HEK293T (cell line): ENCODE data around the gene MYO19.
"Not testable (repeated sequence)": the region's sequence is repeated elsewhere in the genome, so short reads cannot be mapped to it uniquely, and the experiment has no call there.

Experiments
- CTCF ChIA-PET: fragments of 350-600 bp; formaldehyde crosslinking; extraction: SDS; loops from one replicate; lab custom pipeline; 2021; ENCODE audit warnings: antibody characterized with exemption, inconsistent platforms; lab: Yijun Ruan, JAX
- POLR2A ChIA-PET: fragments of 350-600 bp; formaldehyde crosslinking; extraction: SDS; loops from one replicate; lab custom pipeline; 2020; ENCODE audit warnings: antibody characterized with exemption, inconsistent platforms; lab: Yijun Ruan, JAX
- DNase-seq: peaks from one replicate; pipeline ENCODE4 v3.0.0; 2012; ENCODE audit warnings: mixed read lengths; ENCODE audit errors: extremely low spot score
- ARNT ChIP-seq: fragments of 450-650 bp; IDR thresholded peaks from 2 replicates; pipeline ENCODE4 v1.6.1; 2017; ENCODE audit warnings: mild to moderate bottlenecking
- BHLHE40 ChIP-seq: fragments of 450-650 bp; IDR thresholded peaks from 2 replicates; pipeline ENCODE4 v1.6.1; 2016; ENCODE audit warnings: mild to moderate bottlenecking, moderate library complexity, borderline replicate concordance
- CTBP1 ChIP-seq: fragments of 450-650 bp; IDR thresholded peaks from 2 replicates; pipeline ENCODE4 v1.6.1; 2016; ENCODE audit warnings: borderline replicate concordance
- ELF4 ChIP-seq: fragments of 450-650 bp; IDR thresholded peaks from 2 replicates; pipeline ENCODE4 v1.6.1; 2017; ENCODE audit warnings: antibody characterized with exemption
- FOXA1 ChIP-seq: fragments of 450-650 bp; IDR thresholded peaks from 2 replicates; pipeline ENCODE4 v1.6.1; 2016; ENCODE audit warnings: mild to moderate bottlenecking
- FOXK2 ChIP-seq: fragments of 450-650 bp; IDR thresholded peaks from 2 replicates; pipeline ENCODE4 v1.6.1; 2016; ENCODE audit warnings: mild to moderate bottlenecking
- FOXM1 ChIP-seq: fragments of 450-650 bp; IDR thresholded peaks from 2 replicates; pipeline ENCODE4 v1.6.1; 2017; ENCODE audit warnings: mild to moderate bottlenecking, borderline replicate concordance
- HDGF ChIP-seq: fragments of 450-650 bp; IDR thresholded peaks from 2 replicates; pipeline ENCODE4 v1.6.1; 2017; ENCODE audit warnings: antibody characterized with exemption, borderline replicate concordance
- L3MBTL2 ChIP-seq: fragments of 450-650 bp; conservative IDR thresholded peaks from 2 replicates; pipeline ENCODE4 v1.6.1; 2016; ENCODE audit warnings: mild to moderate bottlenecking
- LEF1 ChIP-seq: fragments of 450-650 bp; IDR thresholded peaks from 2 replicates; pipeline ENCODE4 v1.6.1; 2017; ENCODE audit warnings: mild to moderate bottlenecking, borderline replicate concordance
- NFRKB ChIP-seq: fragments of 450-650 bp; IDR thresholded peaks from 2 replicates; pipeline ENCODE4 v1.6.1; 2016; ENCODE audit warnings: mild to moderate bottlenecking, moderate library complexity
- PKNOX1 ChIP-seq: fragments of 450-650 bp; IDR thresholded peaks from 2 replicates; pipeline ENCODE4 v1.6.1; 2016
- SP1 ChIP-seq: fragments of 450-650 bp; IDR thresholded peaks from 2 replicates; pipeline ENCODE4 v1.6.1; 2017
- SUZ12 ChIP-seq: fragments of 450-650 bp; IDR thresholded peaks from 2 replicates; pipeline ENCODE4 v1.6.1; 2016; ENCODE audit warnings: mild to moderate bottlenecking
- TARDBP ChIP-seq: fragments of 450-650 bp; IDR thresholded peaks from 2 replicates; pipeline ENCODE4 v1.6.1; 2016
- ZNF384 ChIP-seq: fragments of 450-650 bp; IDR thresholded peaks from 2 replicates; pipeline ENCODE4 v1.6.1; 2016

The MYO19 gene

GRCh38 chr17:36461330-36462110, 73.1 kb downstream of the MYO19 start:
- TF ChIP-seq CTBP1, result no peak
- no peak for TF ChIP-seq TARDBP
- TF ChIP-seq HDGF, result no peak
- no peak for TF ChIP-seq SP1
- TF ChIP-seq ARNT, result no peak
- no peak for TF ChIP-seq FOXK2
- TF ChIP-seq ELF4, result no peak
- no peak for TF ChIP-seq PKNOX1
- TF ChIP-seq BHLHE40, result no peak
- TF ChIP-seq FOXA1, result no peak
- ChIA-PET POLR2A (no interaction called here), CTCF (no interaction called here)
- no peak for DNase-seq

- POLR2A ChIA-PET, result no interaction called here
Observed at GRCh38 chr17:36460265-36460937, 74.3 kb downstream of the MYO19 start.

GRCh38 chr17:36459601-36460000, 75.1 kb downstream of the MYO19 start:
- ChIA-PET POLR2A (interaction anchor here (1.1 kb wide), 1 partner anchor 27 kb away, joined by 4 read pairs; the partner anchor contains the start of gene ZNHIT3), CTCF (no interaction called here)
- no peak for DNase-seq
- TF ChIP-seq CTBP1 (no peak), FOXM1 (no peak), HDGF (no peak), TARDBP (no peak), ELF4 (no peak), ARNT (no peak), NFRKB (no peak), SUZ12 (no peak), L3MBTL2 (no peak), SP1 (no peak), PKNOX1 (no peak), ZNF384 (no peak), BHLHE40 (no peak), FOXK2 (no peak), FOXA1 (no peak)

More at GRCh38 chr17:36460265-36460937, 74.3 kb downstream of the MYO19 start:
- no peak for DNase-seq
- CTCF ChIA-PET, result no interaction called here
- TF ChIP-seq LEF1, result no peak
- no peak for TF ChIP-seq HDGF
- no peak for TF ChIP-seq PKNOX1
- TF ChIP-seq SUZ12, result no peak
- no peak for TF ChIP-seq L3MBTL2
- no peak for TF ChIP-seq ARNT
- no peak for TF ChIP-seq CTBP1

GRCh38 chr17:36459045-36459444, 75.6 kb downstream of the MYO19 start:
- DNase-seq, result no peak
- ChIA-PET CTCF (interaction anchor here (0.6 kb wide), 1 partner anchor 24 kb away, joined by 3 read pairs; no protein-coding TSS in a partner anchor), POLR2A (interaction anchor here (1.1 kb wide), 1 partner anchor 27 kb away, joined by 4 read pairs; the partner anchor contains the start of gene ZNHIT3)
- TF ChIP-seq L3MBTL2, result no peak
- no peak for TF ChIP-seq TARDBP
- no peak for TF ChIP-seq ARNT
- TF ChIP-seq NFRKB, result no peak
- TF ChIP-seq LEF1, result no peak
- no peak for TF ChIP-seq ZNF384
- TF ChIP-seq SP1, result no peak
- no peak for TF ChIP-seq FOXA1
- TF ChIP-seq ELF4, result no peak
- no peak for TF ChIP-seq BHLHE40
- no peak for TF ChIP-seq CTBP1
- TF ChIP-seq PKNOX1, result no peak
- TF ChIP-seq SUZ12, result no peak
- TF ChIP-seq HDGF, result no peak
- no peak for TF ChIP-seq FOXK2

GRCh38 chr17:36457701-36458100, 77.0 kb downstream of the MYO19 start:
- DNase-seq, CTCF ChIA-PET, POLR2A ChIA-PET: not testable (repeated sequence)

- CTCF ChIA-PET, POLR2A ChIA-PET, DNase-seq: not testable (repeated sequence)
Observed at GRCh38 chr17:36452888-36453287, 81.8 kb downstream of the MYO19 start.

- CTCF ChIA-PET, POLR2A ChIA-PET, DNase-seq: not testable (repeated sequence)
Observed at GRCh38 chr17:36449997-36450396, 84.7 kb downstream of the MYO19 start.
